Measurements from ENCODE around the gene ZNF438.
"Not testable (repeated sequence)": the region's sequence is repeated elsewhere in the genome, so short reads cannot be mapped to it uniquely, and the experiment has no call there.

The ZNF438 gene

DNA sequence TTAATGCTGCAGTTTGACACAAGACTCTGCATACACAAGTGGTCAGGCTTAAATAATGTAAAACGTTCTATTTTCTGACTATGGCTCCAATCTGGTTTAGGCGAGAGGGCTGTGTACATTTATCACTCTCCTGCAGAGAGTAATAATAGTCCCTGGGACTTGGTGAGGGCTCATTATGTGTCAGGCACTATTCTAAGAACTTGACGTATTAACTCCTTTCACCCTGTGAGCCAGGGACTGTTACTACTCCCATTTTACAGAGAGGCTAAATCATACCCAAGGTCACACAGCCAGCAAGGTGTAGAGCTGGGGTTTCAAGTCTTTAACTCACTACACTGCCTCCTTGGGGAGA is 214.9 kb downstream of the ZNF438 start:
- H3K27ac Mint-ChIP-seq: no peak overlapping the region
- H3K4me3 Mint-ChIP-seq: no peak overlapping the region
- no peaks in the 10 kb centered on the region for H3K9me3 Mint-ChIP-seq
- no peaks in the 10 kb centered on the region for H3K36me3 Mint-ChIP-seq (ENCODE audit: low read depth)
- no peaks in the 10 kb centered on the region for H3K27me3 Mint-ChIP-seq
- peaks cover 32% of the 10 kb centered on the region for H3K4me1 Mint-ChIP-seq (ENCODE audit: low read depth)

DNA sequence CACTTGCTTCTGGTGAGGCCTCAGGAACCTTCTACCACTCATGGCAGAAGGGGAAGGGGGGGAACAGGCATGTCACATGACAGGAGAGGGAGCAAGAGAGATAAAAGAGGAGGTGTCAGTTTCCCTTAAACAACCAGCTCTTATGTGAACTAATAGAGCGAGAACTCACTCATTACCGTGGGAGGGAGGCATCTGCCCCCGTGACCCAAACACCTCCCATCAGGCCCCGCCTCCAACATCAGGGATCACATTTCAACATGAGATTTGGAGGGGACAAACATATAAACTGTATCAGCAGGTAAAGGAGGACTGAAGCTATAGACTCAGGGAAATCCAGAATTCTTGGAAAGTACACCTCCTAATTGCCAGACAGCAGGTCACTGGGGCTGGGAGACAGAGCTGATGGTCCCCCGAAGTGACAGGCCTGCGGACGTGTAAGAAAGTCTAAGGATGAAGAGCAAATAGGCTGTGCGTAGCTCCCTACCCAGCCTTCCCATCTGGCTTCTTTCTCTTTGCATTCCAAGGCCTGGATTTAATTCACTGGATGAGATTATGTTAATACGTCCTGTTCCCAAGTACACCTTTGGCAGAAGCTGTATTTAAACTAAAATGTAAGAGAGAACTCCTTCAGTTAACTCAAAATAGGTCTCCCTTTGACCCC is 215.4 kb downstream of the ZNF438 start:
- Mint-ChIP-seq H3K9me3 (no peaks in the 10 kb centered on the region), H3K27ac (no peak overlapping the region), H3K4me1 (ENCODE audit: low read depth) (peaks cover 34% of the 10 kb centered on the region), H3K4me3 (no peak overlapping the region), H3K36me3 (ENCODE audit: low read depth) (no peaks in the 10 kb centered on the region), H3K27me3 (no peaks in the 10 kb centered on the region)

DNA sequence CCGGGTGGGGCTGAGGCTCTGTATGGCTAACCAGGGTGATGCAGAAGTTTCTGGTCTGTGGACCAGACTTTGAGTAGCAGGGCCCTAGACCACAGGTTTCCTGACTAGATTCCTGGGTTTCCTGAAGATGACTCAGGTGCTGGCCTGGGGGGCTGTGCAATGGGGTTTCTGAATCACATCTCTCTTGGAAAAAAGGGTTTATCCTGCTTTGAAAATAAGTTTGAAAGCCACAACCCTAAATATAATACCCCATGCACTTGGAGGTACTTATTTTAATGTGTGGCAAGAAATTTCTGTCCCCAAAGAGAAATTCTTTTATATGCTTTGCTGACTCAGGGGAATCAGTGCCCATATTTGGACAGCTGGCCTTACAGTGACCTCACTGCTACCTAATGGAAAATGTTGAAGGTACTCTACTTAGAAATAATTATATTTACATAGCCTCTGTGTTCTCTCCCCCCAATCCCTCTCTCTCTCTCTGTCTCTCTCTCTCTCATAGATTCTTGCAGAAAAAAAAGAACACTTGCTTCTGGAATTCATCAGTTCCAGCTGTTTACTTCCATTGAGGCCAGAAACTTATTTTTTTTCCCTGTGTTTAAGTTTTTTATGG is 217.7 kb downstream of the ZNF438 start:
- Mint-ChIP-seq H3K36me3 (ENCODE audit: low read depth) (no peaks in the 10 kb centered on the region), H3K4me1 (ENCODE audit: low read depth) (peaks cover 31% of the 10 kb centered on the region), H3K27me3 (no peaks in the 10 kb centered on the region), H3K27ac (peak overlapping the region; percentile 50), H3K4me3 (no peak overlapping the region), H3K9me3 (no peaks in the 10 kb centered on the region)

DNA sequence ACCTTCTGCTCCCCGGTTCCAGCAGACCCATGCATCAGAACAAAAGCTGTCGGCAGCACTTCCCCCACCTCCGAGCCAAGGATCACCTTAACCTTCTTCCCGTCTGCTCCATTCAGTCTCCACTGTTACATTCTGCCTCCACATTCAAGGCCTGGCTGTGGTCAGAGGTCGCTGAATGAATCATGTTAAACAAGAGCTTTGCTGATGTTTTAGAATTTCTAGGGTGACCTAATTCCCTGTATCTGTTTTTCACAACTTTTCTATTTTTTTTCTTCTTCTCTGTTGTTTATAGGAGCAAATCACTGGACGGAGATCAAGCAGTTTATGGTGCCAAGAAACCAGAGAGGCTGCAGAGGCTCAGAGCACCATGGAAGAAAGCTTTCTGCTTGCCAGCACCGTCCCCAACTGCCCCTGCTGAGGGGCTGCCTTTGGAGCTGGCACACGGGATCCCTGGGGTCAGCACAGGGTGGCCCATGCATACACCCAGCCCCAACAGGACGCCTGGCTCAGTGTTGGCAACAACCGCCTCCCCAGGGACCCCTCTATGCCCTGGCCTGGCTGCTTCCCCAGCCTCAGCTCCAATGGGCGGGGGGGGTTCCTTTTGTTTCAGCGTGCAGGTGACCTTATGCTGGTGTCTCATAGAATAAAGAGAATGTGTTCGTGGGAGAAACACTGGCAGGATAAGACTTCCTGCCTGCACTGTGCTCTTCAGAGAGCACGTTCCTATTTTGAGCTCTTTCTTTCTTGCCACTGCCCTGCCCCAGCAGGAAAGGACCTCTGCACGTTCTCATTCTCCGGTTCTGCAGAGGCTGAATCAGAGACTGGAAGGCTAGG is 219.4 kb downstream of the ZNF438 start:
- no peak overlapping the region for H3K27ac Mint-ChIP-seq

DNA sequence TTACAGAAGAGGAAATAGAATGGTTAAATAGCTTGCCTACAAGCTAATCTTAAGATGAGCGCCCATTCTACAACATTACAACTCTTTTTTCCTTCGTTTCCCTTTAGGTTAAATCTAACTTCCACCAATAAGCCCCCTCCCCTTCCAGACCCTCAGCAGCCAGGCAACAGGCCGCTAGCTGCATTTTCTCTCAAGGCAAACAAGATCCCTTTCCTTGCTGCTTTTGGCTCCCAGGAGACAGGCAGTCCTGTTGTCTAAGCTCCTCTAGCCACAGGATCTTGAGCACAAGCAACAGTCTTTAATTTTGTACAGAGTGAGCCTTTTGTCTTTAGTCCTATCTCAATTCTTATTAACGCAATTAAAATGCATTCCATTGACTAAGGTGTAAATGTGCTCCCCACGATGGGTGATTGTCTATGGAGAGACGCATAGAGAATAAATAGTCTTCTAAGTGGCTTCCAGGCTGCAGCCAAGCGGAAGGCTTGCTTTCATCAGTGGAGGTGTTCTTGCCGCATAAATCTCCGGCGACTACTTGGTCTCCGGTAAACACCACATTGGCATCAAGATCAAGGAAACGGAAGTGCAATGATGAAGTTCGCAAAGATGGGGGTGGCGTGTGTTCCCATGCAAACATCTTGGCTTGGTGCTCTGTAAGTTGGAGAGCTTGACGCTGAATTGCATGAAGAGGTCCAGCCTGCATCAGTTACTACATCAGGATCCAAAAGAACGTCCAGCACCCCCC is 220.2 kb downstream of the ZNF438 start:
- Mint-ChIP-seq H3K4me3 (no peak overlapping the region), H3K36me3 (ENCODE audit: low read depth) (no peaks in the 10 kb centered on the region), H3K27ac (no peak overlapping the region), H3K9me3 (no peaks in the 10 kb centered on the region), H3K27me3 (no peaks in the 10 kb centered on the region), H3K4me1 (ENCODE audit: low read depth) (peaks cover 31% of the 10 kb centered on the region)

More for the DNA sequence above, 219.4 kb downstream of the ZNF438 start:
- Mint-ChIP-seq H3K4me1 (ENCODE audit: low read depth) (peaks cover 31% of the 10 kb centered on the region), H3K4me3 (no peak overlapping the region), H3K27me3 (no peaks in the 10 kb centered on the region), H3K9me3 (no peaks in the 10 kb centered on the region), H3K36me3 (ENCODE audit: low read depth) (no peaks in the 10 kb centered on the region)

DNA sequence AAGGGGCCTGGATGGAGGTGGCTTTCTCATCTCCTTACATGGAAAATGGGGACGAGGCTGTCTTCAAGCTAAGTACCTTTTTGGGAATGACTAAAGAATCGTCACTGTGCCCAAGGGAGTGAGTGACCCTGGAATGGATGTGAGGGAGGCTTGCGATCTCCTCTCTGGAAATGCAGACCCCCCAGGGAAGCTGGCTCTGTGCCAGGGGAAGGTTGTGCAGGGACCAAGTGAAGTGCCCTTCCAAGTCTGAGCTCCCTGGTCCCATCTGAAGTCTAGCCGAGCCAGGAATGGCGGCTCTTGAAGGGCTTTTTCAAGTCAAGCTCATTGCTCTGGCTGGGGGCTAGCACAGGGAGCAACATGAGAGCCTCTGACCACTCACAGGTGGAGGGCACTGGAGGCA is 221.2 kb downstream of the ZNF438 start:
- no peak overlapping the region for H3K27ac Mint-ChIP-seq
- H3K4me3 Mint-ChIP-seq: no peak overlapping the region
- H3K36me3 Mint-ChIP-seq (ENCODE audit: low read depth): no peaks in the 10 kb centered on the region
- H3K9me3 Mint-ChIP-seq: no peaks in the 10 kb centered on the region
- H3K27me3 Mint-ChIP-seq: no peaks in the 10 kb centered on the region
- peaks cover 31% of the 10 kb centered on the region for H3K4me1 Mint-ChIP-seq (ENCODE audit: low read depth)

DNA sequence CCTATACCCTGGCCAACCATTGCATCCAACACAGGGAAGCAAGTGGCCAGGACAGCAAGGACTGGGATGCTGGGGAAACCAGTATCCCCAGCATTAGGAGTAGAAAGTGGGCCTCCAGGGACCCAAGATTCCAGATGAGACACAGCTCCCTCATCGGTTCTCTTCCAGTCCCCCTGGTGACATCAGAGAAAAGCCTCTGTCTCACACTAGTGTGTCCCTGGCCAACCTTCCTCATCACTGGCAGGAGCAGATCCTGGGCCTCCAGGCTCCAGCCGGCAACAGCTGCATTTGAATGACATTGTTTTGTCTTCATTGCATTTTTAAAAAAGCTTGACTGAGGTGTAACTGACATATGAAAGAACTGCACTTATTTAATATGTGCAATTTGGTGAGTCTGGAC is 224.8 kb downstream of the ZNF438 start:
- H3K4me3 Mint-ChIP-seq: no peak overlapping the region
- no peak overlapping the region for H3K27ac Mint-ChIP-seq
- no peaks in the 10 kb centered on the region for H3K36me3 Mint-ChIP-seq (ENCODE audit: low read depth)
- no peaks in the 10 kb centered on the region for H3K27me3 Mint-ChIP-seq
- no peaks in the 10 kb centered on the region for H3K9me3 Mint-ChIP-seq
- peaks cover 3% of the 10 kb centered on the region for H3K4me1 Mint-ChIP-seq (ENCODE audit: low read depth)

DNA sequence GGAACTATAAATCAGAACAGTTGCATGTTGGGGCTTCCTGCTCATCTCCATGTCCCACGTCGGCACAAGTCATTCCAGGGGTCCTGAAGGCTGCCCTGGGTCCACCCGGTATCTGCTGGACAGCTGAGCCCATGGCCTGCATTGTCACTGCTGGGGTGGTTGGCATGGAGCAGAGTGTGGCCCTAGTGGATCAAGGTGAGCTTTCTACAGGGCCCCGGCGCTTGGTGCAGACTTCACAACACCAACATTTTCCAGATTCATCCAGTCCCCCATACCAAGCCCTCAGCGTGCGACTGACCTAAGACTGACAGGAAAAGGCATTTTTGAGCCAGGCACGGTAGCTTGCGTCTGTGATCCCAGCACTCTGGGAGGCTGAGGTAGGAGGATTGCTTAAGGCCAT is 226.6 kb downstream of the ZNF438 start:
- Mint-ChIP-seq H3K9me3 (no peaks in the 10 kb centered on the region), H3K27me3 (no peaks in the 10 kb centered on the region)

DNA sequence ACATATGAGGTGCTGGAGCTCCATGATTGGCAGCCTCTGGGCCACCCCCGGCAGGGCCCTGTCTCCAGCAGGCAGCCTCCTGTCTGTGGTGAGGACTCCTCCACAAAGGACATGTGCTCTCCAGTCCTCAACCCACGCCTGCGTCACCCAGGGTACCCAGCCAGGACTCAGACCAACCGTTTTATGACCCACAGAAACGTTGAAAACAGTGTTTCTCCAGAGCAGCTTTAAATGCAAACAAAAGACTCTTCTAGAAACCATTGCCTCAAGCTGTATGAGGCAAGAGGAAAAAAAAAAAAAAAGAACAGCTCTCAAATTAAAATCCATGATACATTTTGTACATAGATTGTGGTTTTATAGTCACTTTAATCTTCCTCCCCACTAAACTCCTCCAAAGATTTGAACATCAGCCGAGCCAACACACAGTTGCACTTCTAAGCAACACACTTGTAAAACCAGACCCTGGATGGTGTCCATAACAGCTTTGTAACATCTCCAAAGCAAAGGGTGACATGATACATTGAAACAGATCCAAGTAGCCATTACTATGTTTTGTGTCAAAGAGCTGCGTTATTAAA is 227.1 kb downstream of the ZNF438 start:
- Mint-ChIP-seq H3K36me3 (ENCODE audit: low read depth) (no peaks in the 10 kb centered on the region), H3K4me1 (ENCODE audit: low read depth) (no peaks in the 10 kb centered on the region), H3K27me3 (no peaks in the 10 kb centered on the region), H3K9me3 (no peaks in the 10 kb centered on the region), H3K4me3 (no peak overlapping the region), H3K27ac (no peak overlapping the region)

More for the DNA sequence above, 226.6 kb downstream of the ZNF438 start:
- H3K4me1 Mint-ChIP-seq (ENCODE audit: low read depth): no peaks in the 10 kb centered on the region
- H3K36me3 Mint-ChIP-seq (ENCODE audit: low read depth): no peaks in the 10 kb centered on the region
- H3K27ac Mint-ChIP-seq: no peak overlapping the region
- no peak overlapping the region for H3K4me3 Mint-ChIP-seq

DNA sequence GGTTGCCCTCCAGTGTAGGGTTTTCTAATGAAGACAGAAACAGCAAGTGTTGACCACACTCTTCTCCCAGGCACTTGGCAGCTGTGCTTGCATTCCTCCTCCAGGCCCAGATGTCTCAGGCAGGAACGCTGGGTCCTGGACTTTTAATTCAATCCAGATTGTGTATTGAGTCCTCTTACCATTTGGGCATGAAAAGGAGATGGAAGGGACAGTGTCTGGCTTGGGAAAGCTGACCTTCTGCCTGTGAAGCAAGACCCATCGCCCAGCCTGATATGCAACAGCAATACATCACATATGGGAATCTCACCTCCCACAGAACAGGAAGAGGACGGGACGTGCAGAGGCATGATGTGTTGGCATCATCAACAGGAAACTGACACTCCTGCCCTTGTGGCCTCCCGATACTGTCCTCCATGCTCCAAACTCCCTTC is 227.8 kb downstream of the ZNF438 start:
- no peaks in the 10 kb centered on the region for H3K4me1 Mint-ChIP-seq (ENCODE audit: low read depth)
- H3K27me3 Mint-ChIP-seq: no peaks in the 10 kb centered on the region
- no peaks in the 10 kb centered on the region for H3K36me3 Mint-ChIP-seq (ENCODE audit: low read depth)
- no peaks in the 10 kb centered on the region for H3K9me3 Mint-ChIP-seq
- H3K4me3 Mint-ChIP-seq: no peak overlapping the region
- no peak overlapping the region for H3K27ac Mint-ChIP-seq

DNA sequence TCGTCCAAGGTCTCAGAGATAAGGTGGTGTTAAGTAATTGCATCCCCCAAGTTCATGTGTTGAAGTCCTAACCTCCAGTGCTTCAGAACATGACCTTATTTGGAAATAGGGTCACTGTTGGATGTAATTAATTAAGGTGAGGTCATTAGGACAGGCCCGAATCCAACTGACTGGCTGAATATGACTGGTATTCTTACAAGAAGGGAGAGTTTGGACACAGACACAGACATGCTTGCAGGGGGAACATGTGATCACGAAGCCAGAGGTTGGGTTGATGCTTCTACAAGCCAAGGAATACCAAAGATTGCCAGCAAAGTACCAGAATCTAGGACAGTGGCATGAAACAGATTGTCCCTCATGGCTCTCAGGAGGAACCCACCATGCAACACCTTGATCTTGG is 228.6 kb downstream of the ZNF438 start:
- no peaks in the 10 kb centered on the region for H3K36me3 Mint-ChIP-seq (ENCODE audit: low read depth)
- no peak overlapping the region for H3K4me3 Mint-ChIP-seq
- H3K27me3 Mint-ChIP-seq: no peaks in the 10 kb centered on the region

DNA sequence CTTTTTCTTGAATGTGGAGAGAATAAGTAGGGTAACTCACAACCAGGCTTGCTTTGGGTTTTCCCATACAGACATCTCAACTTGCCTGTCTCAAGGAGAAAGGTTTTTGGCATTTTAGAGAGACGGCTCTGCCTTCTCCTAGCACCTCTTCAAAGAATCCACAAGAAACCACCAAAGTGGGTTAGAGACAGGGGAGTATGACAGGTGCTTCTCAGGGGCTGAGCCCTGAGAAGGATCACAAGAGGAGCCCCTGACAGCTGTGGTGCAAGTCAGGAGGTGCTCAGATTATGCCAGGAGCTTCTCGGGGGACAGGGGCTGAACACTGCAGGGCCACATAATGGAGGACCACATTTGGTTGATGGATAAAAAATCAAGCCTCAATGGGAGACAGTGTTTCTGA is 231.3 kb downstream of the ZNF438 start:
- Mint-ChIP-seq H3K4me3 (no peak overlapping the region), H3K36me3 (ENCODE audit: low read depth) (no peaks in the 10 kb centered on the region), H3K27ac (no peak overlapping the region), H3K4me1 (ENCODE audit: low read depth) (no peaks in the 10 kb centered on the region), H3K9me3 (no peaks in the 10 kb centered on the region), H3K27me3 (no peaks in the 10 kb centered on the region)

More for the DNA sequence above, 228.6 kb downstream of the ZNF438 start:
- Mint-ChIP-seq H3K4me1 (ENCODE audit: low read depth) (no peaks in the 10 kb centered on the region), H3K27ac (no peak overlapping the region), H3K9me3 (no peaks in the 10 kb centered on the region)

DNA sequence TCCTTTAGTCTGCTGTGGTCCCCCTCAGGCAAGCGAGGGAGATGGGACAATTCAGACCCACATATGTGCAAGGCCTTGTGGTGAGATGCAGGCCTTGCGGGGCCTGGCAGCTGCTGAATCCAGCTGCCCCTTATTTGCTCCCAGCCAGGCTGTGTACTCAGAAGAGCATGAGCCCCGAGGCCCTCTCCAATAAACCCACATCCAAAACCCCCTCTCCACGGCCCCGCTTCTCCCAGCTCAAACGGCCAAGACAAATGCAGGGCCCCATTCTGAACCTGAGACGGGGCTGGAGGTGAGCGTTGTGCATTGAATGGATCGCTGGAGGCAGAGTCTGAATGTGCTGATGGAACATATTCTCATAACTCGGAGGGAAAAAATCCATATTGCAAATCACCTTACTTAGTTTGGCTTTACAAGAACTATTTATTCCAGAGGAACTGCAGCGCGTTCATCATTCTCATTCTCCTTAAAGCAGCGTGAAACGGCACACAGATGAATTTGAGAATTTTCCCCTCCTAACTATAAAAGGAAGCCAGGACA is 232.9 kb downstream of the ZNF438 start:
- no peaks in the 10 kb centered on the region for H3K4me1 Mint-ChIP-seq (ENCODE audit: low read depth)
- H3K27me3 Mint-ChIP-seq: no peaks in the 10 kb centered on the region

DNA sequence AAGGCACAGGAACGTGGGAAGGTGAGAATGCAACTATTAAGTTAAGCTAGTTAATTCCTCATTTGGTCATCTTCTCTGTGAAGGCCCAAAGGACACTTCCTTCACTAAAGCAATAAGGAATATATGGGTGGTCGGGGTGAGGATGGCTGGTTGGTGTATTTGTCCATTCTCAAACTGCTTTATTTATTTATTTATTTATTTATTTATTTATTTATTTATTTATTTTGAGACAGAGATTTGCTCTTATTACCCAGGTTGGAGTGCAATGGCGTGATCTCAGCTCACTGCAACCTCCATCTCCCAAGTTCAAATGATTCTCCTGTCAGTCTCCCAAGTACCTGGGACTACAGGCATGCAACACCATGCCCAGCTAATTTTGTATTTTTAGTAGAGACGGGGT is 236.6 kb downstream of the ZNF438 start:
- H3K9me3 Mint-ChIP-seq; H3K36me3 Mint-ChIP-seq (ENCODE audit: low read depth); H3K27me3 Mint-ChIP-seq; H3K27ac Mint-ChIP-seq; H3K4me3 Mint-ChIP-seq: not testable (repeated sequence)
- H3K4me1 Mint-ChIP-seq (ENCODE audit: low read depth): peaks cover 20% of the 10 kb centered on the region

More for the DNA sequence above, 232.9 kb downstream of the ZNF438 start:
- Mint-ChIP-seq H3K4me3 (no peak overlapping the region), H3K9me3 (no peaks in the 10 kb centered on the region), H3K36me3 (ENCODE audit: low read depth) (no peaks in the 10 kb centered on the region), H3K27ac (no peak overlapping the region)

Measured in stimulated activated naive CD8-positive, alpha-beta T cell treated with anti-CD3 and anti-CD28 coated beads, Interleukin-15, Interleukin-2, amounts not matched to agents 100 ng/mL and 50 ng/mL, for 24 hours (primary cell).